ENCODE data around the gene PLCH1. TPM values are rescaled to one million over a fixed set of nuclear protein-coding genes. Genes with fewer than 3 reads are reported as not detected.

PLCH1 gene
- total and polyA plus RNA-seq, 9 of the 15 experiments (the other 6 are each of a cell fraction or from before 2014, with no cell fraction given): 0.17 to 0.62 (median 0.40) TPM

- no peak overlapping the region for H3K27ac ChIP-seq (ENCODE audit: extremely low read depth, low read depth, low read length)
- TF ChIP-seq HDAC2 (IDR thresholded peaks at IDR 0.05): no peak
- TF ChIP-seq ILK (tag; IDR thresholded peaks at IDR 0.05; ENCODE audit: borderline replicate concordance, low read depth): no peak
- no peak for TF ChIP-seq SRSF7 (optimal IDR thresholded peaks at IDR 0.05; ENCODE audit: low read depth, low read length)
- no peak for TF ChIP-seq NFE2 (IDR thresholded peaks at IDR 0.05; ENCODE audit: low read depth)
- TF ChIP-seq USF2 (CRISPR knock-in tag; IDR thresholded peaks at IDR 0.05): no peak
- no peak for TF ChIP-seq CREB3 (tag; conservative IDR thresholded peaks at IDR 0.05; ENCODE audit: low read depth)
- TF ChIP-seq CBX3 (IDR thresholded peaks at IDR 0.05; ENCODE audit: borderline replicate concordance in 1 of 2, low read length in 2 of 2): no peak
- no peak for TF ChIP-seq KAT8 (IDR thresholded peaks at IDR 0.05; ENCODE audit: low read depth)
- no peak for TF ChIP-seq ZNF586 (CRISPR knock-in tag; conservative IDR thresholded peaks at IDR 0.05)
- TF ChIP-seq TOE1 (IDR thresholded peaks at IDR 0.05; ENCODE audit: borderline replicate concordance): no peak
- no peak for TF ChIP-seq TOE1 (CRISPR knock-in tag; IDR thresholded peaks at IDR 0.05; ENCODE audit: borderline replicate concordance, low read depth)
- no peak for TF ChIP-seq ETV1 (tag; conservative IDR thresholded peaks at IDR 0.05; ENCODE audit: low read depth)
- H3K9ac ChIP-seq (ENCODE audit: insufficient read depth in 1 of 2, low read depth in 2 of 2, low read length in 2 of 2): no peak overlapping the region
- H2AFZ ChIP-seq (ENCODE audit: low read depth, low read length): no peak overlapping the region
- ChIA-PET POLR2A (no interaction called here), CTCF (ENCODE audit: low intra/inter-chr PET ratio) (no interaction called here)
- no peak for ATAC-seq
- FAIRE-seq: no peak
- 0% methylated on average over 3 of the region's 3 CpGs for WGBS (ENCODE audit: insufficient coverage, low coverage, missing lambda C conversion rate)
- H3K9me1 ChIP-seq (ENCODE audit: control insufficient read depth, insufficient read depth, low read length): no peaks in the 10 kb centered on the region
- H3K4me2 ChIP-seq (ENCODE audit: insufficient read depth, low read length): no peak overlapping the region
- H3K4me3 ChIP-seq: no peak overlapping the region
- DNase-seq (ENCODE audit: extremely low read depth in 1 of 4, low spot score in 3 of 4): no peak
- no peaks in the 10 kb centered on the region; a peak in 1 of 5 replicates for H3K27me3 ChIP-seq (ENCODE audit: control insufficient read depth in 2 of 2, insufficient read depth in 2 of 2, low read length in 2 of 2)
- intact Hi-C loops (cut with micrococcal nuclease): no loop called here
- no peaks in the 10 kb centered on the region for H3K4me1 ChIP-seq (replicated peaks in 1 of 2; ENCODE audit: control insufficient read depth in 2 of 2, insufficient read depth in 2 of 2, low read length in 2 of 2)
- no peaks in the 10 kb centered on the region for H4K20me1 ChIP-seq (replicated peaks; ENCODE audit: control insufficient read depth, insufficient read depth, low read length)
- in situ Hi-C loops (cut with MboI): no loop called here
- no peaks in the 10 kb centered on the region for H3K79me2 ChIP-seq (ENCODE audit: control insufficient read depth, insufficient read depth, low read length)
- no peaks in the 10 kb centered on the region for H3K9me3 ChIP-seq (replicated peaks; ENCODE audit: control insufficient read depth, insufficient read depth, low read depth, low read length)
- BruUV-seq (replicated peaks): no TSS peak
- H3K36me3 ChIP-seq (ENCODE audit: control insufficient read depth, insufficient read depth, low read length): no peaks in the 10 kb centered on the region
Measured at GRCh38 chr3:155651489-155652218, 93.2 kb downstream of the PLCH1 start.

Measured in K562 (cell line).